GM21367 (cell line): ENCODE data around the gene SCARF2.
"Not testable (repeated sequence)": the region's sequence is repeated elsewhere in the genome, so short reads cannot be mapped to it uniquely, and the experiment has no call there.

Source experiments
- ATAC-seq: cut with Tn5 transposase; IDR thresholded peaks from one replicate; pipeline ENCODE4 v1.9.1; 2021; ENCODE audit not compliant: unreplicated experiment

Gene SCARF2

GRCh38 chr22:20427945-20428417 is 9.6 kb downstream of the SCARF2 start:
- no peak for ATAC-seq

DNA sequence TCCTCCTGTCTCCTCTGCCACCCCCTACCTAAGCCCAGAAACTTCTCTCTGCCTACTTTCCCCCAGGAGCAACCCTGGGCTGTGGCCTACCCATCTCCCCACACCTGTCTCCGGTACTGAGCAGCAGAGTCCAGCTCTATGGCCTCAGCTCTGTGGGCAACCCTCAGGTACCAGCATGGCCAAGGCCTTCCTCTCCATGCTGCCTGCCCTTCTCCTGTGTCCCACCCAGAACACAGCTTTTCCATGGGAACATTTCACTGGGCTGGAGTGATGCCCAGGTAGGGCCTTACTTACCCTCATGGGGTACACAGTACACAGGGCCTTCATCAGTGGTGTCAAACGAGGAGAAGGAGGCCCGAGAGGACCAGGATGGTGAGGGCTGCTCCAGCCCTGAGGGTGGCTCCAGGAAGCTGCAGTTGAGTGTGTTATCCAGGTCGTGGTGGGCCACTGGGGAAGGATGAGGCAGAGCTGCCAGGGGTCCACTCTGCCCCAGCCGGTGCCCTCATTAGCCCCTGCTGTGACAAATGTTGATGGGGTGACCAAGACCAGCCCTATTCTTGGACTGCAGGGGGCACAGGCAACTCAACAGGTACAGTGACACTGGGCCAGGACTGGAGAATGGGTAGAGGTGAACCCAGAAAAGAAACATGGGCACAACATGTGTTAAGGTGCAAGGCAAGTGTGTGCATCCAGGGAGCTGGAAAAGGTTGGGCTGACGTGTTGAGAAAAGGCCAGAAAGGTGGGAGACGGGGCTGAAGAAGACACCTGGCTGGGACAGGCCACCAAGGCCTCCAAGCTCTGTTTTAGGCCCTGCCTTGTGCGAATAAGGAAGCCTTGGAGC is 10.3 kb downstream of the SCARF2 start:
- no peak for ATAC-seq

DNA sequence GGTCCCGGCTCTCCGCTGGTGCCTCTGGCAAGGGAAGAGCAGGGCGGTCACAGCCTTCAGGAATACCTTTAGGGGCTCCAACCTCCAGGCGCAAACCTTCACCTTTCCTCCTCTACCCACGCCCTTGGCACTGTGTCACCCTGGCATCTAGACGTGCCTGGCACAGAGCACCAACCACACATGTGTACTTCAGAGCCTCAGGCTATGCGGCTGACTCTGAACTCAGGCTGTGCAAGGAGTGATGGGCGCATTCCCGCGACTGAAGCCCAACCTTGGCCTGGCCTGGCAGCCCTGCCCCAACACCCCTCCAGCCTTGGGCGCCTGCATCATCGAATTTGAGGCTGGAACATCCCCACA is 11.4 kb downstream of the SCARF2 start:
- ATAC-seq, result no peak

- ATAC-seq, result no peak
These were observed 11.9 kb downstream of the SCARF2 start for GRCh38 chr22:20425566-20426258.

GRCh38 chr22:20424932-20425565 is 12.6 kb downstream of the SCARF2 start:
- no peak for ATAC-seq

GRCh38 chr22:20424568-20424931 is 13.1 kb downstream of the SCARF2 start:
- ATAC-seq, result no peak

GRCh38 chr22:20423906-20424551 is 13.6 kb downstream of the SCARF2 start:
- no peak for ATAC-seq

DNA sequence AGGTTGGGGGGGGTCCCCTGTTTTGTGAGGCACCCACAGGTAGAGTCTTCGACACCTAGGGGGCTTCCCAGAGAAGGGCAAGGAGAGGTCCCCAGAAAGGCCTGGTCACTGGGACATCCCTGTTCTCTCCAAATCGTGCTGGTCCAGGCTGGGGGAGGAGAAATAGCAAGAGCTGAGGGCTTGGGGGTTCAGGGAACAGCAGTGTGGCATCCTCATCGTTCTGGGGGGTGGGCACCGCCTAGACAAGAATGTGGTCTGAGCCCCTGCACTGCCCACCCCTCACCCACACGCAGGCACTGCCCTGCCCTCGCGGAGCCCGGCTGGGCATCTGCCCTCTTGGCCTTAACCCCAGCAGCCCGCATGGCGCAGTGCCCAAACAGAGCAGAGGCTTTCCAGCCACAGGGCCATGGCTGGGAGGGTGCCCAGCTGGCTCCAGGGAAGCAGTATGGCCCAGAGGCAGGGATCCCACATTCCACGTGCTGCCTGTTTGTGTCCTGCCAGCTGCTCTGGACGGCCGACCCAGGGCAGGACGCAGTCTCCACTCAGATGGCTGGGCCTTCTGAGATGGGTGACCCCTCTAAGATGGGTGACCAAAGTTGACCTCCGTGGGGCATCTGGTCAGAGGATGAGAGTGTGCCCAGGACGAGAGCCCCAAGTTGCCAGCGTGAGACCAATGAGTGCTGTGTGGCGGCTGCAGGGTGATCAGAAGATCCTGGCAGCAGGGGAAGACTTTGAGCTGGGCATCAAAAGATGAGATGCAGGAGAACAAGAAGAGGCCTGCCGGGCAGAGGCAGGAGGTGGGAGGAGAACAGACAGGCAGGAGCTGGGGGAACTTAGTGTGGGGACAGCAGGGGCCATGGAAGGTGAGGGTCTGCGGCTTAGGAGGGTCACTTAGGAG is 14.4 kb downstream of the SCARF2 start:
- no peak for ATAC-seq

DNA sequence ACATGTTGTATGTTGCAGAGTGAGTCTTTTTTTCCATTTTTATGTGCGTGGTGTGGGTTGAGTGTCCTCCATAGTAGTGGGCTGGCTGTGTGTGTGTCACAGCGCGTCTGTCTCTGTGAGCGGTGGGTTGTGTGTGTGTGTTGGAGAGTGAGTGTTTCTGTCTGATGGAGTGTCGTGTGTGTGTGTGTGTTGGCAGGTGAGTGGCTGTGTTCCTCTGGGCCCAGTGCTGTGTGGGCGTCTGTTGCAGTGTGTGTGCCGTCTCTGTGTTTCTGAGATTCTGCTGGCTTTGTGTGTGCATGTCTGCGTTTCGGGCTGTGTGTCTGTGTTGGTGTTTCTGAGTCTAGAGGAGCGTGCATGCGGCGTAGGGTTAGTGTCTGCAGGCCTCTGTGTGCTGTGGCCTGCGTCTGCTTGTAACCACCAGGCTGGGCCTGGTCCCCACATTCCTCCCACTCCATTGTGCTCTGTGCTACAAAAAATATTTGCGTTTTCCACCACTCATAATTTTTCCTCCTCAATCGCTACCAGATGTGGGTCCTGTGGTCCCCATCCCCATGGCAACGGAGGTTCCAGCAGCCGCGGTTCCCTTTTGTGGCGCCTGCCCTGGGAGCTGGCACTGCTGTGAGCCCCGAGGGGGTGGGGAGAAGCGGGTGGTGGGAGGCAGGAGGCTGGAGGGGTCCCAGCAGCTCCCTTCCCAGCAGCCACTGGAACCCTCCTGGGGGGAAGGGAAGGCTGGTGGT is 15.2 kb downstream of the SCARF2 start:
- no peak for ATAC-seq

DNA sequence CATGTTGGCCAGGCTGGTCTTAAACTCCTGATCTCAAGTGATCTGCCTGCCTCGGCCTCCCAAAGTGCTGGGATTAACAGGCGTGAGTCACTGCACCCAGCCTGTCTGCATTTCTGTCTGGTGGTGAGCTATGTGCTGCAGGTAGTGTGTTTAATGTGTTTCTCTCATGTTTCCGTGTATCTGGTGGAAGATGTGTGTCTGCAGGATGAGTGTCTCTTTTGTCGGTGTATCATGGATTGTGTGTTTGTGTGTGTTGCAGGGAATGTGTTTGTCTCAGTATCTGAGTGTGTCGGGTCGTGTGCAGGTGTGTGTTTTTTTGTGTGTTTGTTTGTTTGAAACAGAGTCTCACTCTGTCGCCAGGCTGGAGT is 16.1 kb downstream of the SCARF2 start:
- no peak for ATAC-seq

DNA sequence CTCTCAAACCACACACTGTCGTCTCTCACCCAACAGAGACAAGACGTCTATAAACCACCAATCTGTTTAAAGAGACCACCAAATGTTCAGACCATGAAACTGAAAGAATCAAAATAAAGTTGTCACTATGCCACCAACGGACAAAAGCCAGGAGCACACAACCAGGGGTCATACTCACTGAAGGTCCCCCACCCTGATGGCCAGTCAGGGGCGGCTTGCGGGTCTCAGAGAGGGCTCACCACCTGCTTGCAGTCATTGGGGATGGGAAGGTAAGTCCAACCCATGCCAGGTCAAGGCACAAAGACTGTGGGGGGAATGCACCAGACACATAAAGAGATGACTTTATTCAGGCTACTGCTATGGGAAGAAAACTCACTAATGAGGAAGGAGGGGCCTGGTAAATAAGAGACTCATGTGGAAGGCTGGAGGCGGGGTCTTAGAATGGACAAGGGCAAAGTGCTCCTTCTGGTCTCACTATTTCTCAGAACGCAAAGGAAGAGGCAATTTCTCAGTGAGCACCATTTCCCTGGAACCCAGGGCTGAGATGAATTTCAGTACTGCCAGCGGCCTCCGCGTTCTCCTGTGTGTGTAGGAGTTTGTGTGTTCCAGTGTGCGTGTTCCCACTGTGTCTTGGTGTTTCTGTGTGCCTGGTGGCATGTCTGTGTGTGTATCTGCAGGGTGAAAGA is 17.3 kb downstream of the SCARF2 start:
- no peak for ATAC-seq

- ATAC-seq, result no peak
These were observed 18.0 kb downstream of the SCARF2 start for GRCh38 chr22:20419664-20419951.

DNA sequence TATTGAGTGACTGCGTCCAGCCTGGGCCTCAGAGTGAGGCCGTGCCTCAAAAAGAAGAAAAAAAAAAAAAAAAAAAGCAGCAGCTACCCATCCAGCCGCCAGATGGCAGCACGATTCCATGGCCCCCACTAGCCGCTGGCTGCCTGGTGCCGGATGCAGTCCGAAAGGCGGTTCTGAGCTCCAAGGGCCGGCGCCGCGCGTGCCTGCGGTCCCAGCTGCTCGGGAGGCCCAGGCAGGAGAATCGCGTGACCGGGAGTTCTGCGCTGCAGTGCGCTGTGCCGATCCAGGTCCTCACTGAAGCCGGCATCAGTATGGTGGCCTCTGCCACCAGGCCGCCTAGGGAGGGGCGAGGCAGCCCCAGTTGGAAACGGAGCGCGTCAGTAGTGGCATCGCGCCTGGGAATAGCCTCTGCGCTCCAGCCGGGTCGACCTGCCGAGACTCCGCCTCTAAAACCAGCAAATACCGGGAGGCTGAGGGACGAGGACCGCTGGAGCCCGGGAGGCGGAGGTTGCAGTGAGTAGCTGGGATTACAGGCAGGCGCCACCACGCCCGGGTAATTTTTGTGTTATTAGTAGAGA is 19.3 kb downstream of the SCARF2 start:
- no peak for ATAC-seq

GRCh38 chr22:20415699-20416098 is 21.9 kb downstream of the SCARF2 start:
- ATAC-seq, result not testable (repeated sequence)

DNA sequence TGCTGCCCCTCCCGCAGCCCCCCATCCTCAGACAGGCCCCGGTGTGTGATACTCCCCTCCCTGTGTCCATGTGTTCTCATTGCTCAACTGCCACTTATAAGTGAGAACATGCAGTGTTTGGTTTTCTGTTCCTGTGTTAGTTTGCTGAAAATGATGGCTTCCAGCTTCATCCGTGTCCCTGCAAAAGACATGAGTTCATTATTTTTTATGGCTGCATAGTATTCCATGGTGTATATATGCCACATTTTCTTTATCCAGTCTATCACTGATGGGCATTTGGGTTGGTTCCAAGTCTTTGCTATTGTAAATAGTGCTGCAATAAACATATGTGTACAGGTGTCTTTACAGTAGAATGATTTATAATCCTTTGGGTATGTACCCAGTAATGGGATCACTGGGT is 22.4 kb downstream of the SCARF2 start:
- not testable (repeated sequence) for ATAC-seq

GRCh38 chr22:20414450-20414849 is 23.2 kb downstream of the SCARF2 start:
- no peak for ATAC-seq

GRCh38 chr22:20414059-20414440 is 23.6 kb downstream of the SCARF2 start:
- no peak for ATAC-seq

DNA sequence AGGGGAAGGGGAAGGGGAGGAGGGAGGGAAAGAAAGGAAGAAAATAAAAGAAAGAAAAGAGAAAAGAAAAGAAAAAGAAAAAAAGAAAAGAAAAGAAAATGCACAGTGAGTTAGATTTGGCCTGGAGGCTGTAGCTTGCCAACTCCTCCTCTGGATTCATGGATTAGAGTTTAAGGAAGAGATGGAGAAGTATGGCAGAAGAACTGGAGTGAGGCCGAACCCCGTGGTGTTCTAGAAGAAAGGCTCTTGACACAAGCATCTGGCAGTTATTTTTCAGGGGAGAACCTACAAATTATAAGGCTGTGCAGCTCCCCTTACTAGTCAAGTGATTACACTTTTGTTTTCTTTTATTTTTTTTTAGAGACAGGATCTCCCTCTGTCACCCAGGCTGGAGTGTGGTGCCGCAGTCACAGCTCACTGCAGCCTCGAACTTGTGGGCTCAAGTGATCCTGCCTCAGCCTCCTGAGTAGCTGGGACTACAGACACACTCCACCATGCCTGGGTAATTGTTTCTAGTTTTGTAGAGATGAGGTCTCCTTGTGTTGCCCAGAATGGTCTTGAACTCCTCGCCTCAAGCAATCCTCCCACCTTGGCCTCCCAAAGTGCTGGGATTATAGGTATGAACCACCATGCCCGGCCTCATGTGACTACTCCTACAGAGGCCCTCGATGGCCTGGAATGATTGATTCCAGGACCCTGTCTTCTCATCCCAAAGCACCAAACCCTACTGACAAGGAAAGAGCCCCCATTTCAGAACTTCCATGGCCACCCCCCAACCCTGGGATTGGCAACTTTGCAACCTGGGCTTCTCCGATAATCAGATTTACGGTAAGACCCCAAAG is 24.2 kb downstream of the SCARF2 start:
- ATAC-seq, result no peak
